HUES6 (cell line): ENCODE data around the gene MYADML2.

Source experiments
- H3K27ac ChIP-seq: 2 replicates; pipeline ENCODE4 v1.7.0; 2013; ENCODE audit warnings: low read depth, mild to moderate bottlenecking, low read length, inconsistent platforms
- H3K27me3 ChIP-seq: 2 replicates; pipeline ENCODE4 v1.6.1; 2013; ENCODE audit warnings: low read length; ENCODE audit not compliant: control insufficient read depth, insufficient read depth
- H3K36me3 ChIP-seq: 2 replicates; pipeline ENCODE4 v1.6.1; 2013; ENCODE audit warnings: low read length; ENCODE audit not compliant: control insufficient read depth, insufficient read depth
- H3K4me1 ChIP-seq: 2 replicates; pipeline ENCODE4 v1.6.1; 2013; ENCODE audit warnings: low read length; ENCODE audit not compliant: control insufficient read depth, insufficient read depth
- H3K4me3 ChIP-seq: 2 replicates; pipeline ENCODE4 v1.5.1; 2013; ENCODE audit warnings: low read depth, low read length
- H3K9ac ChIP-seq: one replicate; pipeline ENCODE4 v1.6.1; 2013; ENCODE audit warnings: mild to moderate bottlenecking, low read length
- H3K9me3 ChIP-seq: 2 replicates; pipeline ENCODE4 v1.6.1; 2013; ENCODE audit warnings: low read depth, low read length; ENCODE audit not compliant: control insufficient read depth, insufficient read depth

MYADML2 gene

DNA sequence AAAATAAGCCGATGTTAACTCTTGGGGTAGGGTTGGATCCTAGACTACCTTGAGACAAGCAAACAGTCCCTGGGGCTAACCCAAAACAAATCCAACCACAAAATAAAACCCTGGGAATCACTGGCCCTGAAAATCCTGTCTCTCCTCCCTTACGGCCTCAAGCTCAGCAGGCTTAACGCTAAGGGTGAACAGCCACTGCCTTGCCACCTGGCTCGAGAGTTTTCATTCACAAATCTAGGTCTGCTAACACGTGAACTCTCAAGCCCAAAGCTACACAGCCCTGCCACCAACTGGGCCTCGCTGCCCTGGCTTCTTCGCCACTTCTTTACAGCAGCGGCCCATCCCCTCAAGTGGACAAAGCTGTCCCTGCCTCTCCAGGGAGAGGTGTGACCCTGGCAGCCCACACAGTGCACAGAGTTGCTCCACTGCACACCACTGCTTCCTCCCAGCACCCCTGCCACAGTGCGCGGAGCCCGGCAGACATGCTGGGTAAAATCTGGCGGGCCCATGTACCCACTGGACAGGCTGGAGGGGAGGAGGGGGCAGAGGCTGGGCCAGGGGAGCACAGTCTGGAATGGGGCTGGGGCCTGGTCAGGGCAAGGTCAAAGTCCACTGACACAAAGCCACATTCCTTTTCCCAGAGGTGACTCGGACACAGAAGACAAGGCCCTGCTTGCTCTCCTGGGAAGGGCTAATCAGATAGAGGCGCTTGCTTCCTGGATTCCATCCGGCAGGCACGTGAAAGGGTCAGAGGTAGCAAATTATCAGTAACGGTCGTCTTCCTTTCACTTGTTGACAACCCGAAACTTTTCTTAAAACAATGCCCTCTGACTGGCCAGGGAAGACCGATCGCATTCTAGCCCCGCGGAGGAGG is 36.8 kb downstream of the MYADML2 start:
- H3K9me3 ChIP-seq, result no peaks in the 10 kb centered on the region
- H3K4me1 ChIP-seq, result peaks cover 8% of the 10 kb centered on the region
- H3K36me3 ChIP-seq, result peaks cover 70% of the 10 kb centered on the region
- H3K9ac ChIP-seq, result peak overlapping the region; percentile 79
- H3K27ac ChIP-seq, result no peak overlapping the region; the same call in 1 of the 2 replicates
- no peaks in the 10 kb centered on the region for H3K27me3 ChIP-seq
- peak overlapping the region; percentile 92 for H3K4me3 ChIP-seq

- peaks cover 8% of the 10 kb centered on the region for H3K4me1 ChIP-seq
- H3K27ac ChIP-seq, result no peak overlapping the region
- no peaks in the 10 kb centered on the region for H3K27me3 ChIP-seq
- no peaks in the 10 kb centered on the region for H3K9me3 ChIP-seq
- no peak overlapping the region for H3K4me3 ChIP-seq
- H3K9ac ChIP-seq, result no peak overlapping the region
- peaks cover 69% of the 10 kb centered on the region for H3K36me3 ChIP-seq
Observed at GRCh38 chr17:81909231-81909630, 37.8 kb downstream of the MYADML2 start.

- Histone ChIP-seq H3K9ac (no peak overlapping the region), H3K9me3 (no peaks in the 10 kb centered on the region), H3K4me3 (no peak overlapping the region), H3K36me3 (peaks cover 67% of the 10 kb centered on the region), H3K27me3 (no peaks in the 10 kb centered on the region), H3K4me1 (peaks cover 8% of the 10 kb centered on the region), H3K27ac (no peak overlapping the region)
Observed at GRCh38 chr17:81908793-81909192, 38.2 kb downstream of the MYADML2 start.

- H3K27ac ChIP-seq, result no peak overlapping the region
- H3K36me3 ChIP-seq, result peaks cover 55% of the 10 kb centered on the region
- H3K4me1 ChIP-seq, result peaks cover 12% of the 10 kb centered on the region
- H3K4me3 ChIP-seq, result no peak overlapping the region
- no peaks in the 10 kb centered on the region for H3K9me3 ChIP-seq
- H3K27me3 ChIP-seq, result peaks cover 6% of the 10 kb centered on the region
- H3K9ac ChIP-seq, result no peak overlapping the region
Observed at GRCh38 chr17:81907219-81908145, 39.6 kb downstream of the MYADML2 start.

DNA sequence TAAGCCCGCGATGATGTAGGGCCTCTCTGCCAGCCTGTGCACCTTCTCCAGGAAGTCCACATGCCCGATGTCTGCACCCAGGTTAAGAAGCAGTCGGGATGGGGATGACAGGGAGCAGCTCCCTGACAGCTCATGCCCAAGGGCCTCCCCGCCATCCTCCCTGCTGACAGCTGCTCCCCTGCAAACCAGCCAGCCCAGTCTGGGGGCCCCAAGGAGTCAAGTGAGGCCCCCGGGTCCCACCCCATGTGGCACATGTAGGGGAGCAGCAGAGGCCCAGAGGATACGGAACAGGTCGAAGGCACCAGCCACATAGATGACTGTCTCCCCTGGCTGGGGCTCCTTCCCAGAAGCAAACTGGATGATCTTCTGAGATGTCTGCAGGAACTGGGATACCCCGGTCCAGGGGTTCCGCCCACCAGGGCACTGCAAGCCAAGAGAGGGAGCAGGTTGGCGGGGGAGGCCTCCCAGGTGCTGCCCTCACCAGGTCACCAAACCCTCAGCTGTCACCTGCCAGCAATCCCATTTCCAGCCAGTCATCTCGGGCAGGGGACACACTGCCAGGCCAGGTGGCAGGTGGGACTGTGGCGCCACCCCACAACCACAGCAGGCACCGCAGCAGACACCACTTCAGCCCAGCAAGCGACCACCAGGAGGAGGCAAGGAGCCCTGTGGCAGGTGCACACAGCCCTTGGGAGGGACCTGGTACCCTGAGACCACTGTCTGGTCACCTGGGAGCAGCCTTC is 40.4 kb downstream of the MYADML2 start:
- Histone ChIP-seq H3K27ac (no peak overlapping the region), H3K4me1 (peaks cover 14% of the 10 kb centered on the region), H3K4me3 (no peak overlapping the region), H3K27me3 (peaks cover 13% of the 10 kb centered on the region), H3K9me3 (no peaks in the 10 kb centered on the region), H3K36me3 (peaks cover 51% of the 10 kb centered on the region), H3K9ac (no peak overlapping the region)

- Histone ChIP-seq H3K27ac (no peak overlapping the region), H3K9ac (no peak overlapping the region), H3K36me3 (peaks cover 51% of the 10 kb centered on the region), H3K9me3 (no peaks in the 10 kb centered on the region), H3K27me3 (peaks cover 19% of the 10 kb centered on the region), H3K4me1 (peaks cover 17% of the 10 kb centered on the region), H3K4me3 (no peak overlapping the region)
Observed at GRCh38 chr17:81905993-81906392, 41.0 kb downstream of the MYADML2 start.

- Histone ChIP-seq H3K9ac (no peak overlapping the region), H3K27ac (no peak overlapping the region), H3K4me3 (no peak overlapping the region), H3K36me3 (peaks cover 53% of the 10 kb centered on the region), H3K9me3 (no peaks in the 10 kb centered on the region), H3K4me1 (peaks cover 17% of the 10 kb centered on the region), H3K27me3 (peaks cover 20% of the 10 kb centered on the region)
Observed at GRCh38 chr17:81905424-81905875, 41.6 kb downstream of the MYADML2 start.

GRCh38 chr17:81904600-81905423 is 42.2 kb downstream of the MYADML2 start:
- Histone ChIP-seq H3K36me3 (peaks cover 59% of the 10 kb centered on the region), H3K4me1 (peaks cover 10% of the 10 kb centered on the region; the same call in 1 of the 2 replicates), H3K9me3 (no peaks in the 10 kb centered on the region), H3K27ac (no peak overlapping the region), H3K27me3 (peaks cover 20% of the 10 kb centered on the region), H3K4me3 (no peak overlapping the region), H3K9ac (no peak overlapping the region)

DNA sequence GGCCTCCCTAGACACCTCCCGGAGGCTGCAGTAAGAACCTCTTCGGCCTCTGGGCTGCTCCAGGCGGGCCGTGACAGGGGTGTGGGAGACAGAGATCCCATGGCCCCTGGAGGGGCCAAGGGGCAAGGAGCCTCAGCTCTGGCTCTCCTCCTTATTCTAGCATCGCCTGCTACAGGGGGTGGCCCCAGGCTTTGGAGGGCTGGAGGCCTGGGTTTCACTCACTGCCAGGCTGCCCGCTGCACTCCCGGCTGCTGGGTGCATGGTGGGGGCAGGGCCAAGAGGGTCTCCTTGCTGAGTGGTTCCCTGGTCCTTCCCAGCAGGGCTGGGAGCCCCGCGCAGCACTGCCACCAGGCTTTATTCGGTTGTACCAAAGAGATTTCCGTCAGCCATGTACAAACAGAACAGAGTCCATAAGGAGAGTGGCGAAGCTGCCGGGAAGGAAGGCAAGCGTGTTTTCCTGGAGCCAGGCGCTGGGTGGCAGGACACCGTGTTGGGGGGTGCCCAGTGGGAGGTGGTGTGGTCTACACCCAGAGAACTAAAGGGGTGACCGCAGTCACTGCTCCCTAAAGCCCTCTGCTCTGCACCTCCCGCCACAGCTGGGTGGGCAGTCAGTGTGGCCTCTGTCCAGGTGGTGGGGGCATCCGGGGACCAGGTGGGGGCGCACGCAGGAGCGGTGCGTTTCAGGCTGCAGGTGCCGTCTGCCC is 43.0 kb downstream of the MYADML2 start:
- H3K4me1 ChIP-seq, result 0 out of 2 replicates have a peak, but pooled peaks cover 9% of the 10 kb centered on the region
- H3K27ac ChIP-seq, result no peak overlapping the region
- peaks cover 20% of the 10 kb centered on the region for H3K27me3 ChIP-seq
- H3K9me3 ChIP-seq, result no peaks in the 10 kb centered on the region
- H3K4me3 ChIP-seq, result no peak overlapping the region
- no peak overlapping the region for H3K9ac ChIP-seq
- peaks cover 63% of the 10 kb centered on the region for H3K36me3 ChIP-seq
